ENCODE measurements around the gene ILKAP.
"Not testable (repeated sequence)": the region's sequence is repeated elsewhere in the genome, so short reads cannot be mapped to it uniquely, and the experiment has no call there.

ILKAP gene

DNA sequence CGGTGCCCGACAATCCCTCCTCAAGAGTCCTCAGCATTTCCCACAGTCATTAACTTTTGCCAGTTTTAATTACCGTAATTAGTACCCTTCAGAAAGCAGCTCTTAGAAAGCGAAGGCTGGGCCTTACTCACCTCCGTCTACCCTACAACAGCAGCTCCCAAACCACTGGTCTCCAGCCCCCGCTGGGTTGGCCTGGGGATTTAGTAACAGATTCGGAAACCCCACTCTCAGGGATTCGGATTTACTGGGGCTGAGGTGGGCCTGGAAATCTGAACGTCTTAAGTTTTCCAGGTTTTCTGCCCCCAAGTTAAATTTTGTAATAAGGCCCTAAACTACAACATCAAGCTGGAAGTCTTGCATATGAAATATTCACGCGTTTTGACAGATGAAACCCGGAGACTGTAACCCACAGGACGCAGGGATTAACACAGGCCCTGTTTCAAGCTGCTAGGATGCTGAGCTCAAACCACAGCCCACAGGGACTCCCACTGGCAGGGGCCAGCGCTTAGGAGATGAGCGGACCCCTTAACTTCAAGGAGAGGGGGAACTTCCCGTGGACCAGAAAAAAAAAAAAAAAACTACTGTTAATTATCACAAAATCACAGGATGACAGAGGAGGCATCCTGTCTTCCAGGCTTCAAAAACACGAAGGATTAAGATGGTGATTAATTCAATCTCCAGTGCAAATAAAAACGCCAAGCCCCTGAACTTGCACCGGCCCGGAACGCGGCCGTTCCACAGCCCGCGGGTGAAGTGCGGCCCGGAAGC, 985 bp downstream of the ILKAP start:
- DNase-seq (ENCODE audit: low read depth in 2 of 2), result no peak

DNA sequence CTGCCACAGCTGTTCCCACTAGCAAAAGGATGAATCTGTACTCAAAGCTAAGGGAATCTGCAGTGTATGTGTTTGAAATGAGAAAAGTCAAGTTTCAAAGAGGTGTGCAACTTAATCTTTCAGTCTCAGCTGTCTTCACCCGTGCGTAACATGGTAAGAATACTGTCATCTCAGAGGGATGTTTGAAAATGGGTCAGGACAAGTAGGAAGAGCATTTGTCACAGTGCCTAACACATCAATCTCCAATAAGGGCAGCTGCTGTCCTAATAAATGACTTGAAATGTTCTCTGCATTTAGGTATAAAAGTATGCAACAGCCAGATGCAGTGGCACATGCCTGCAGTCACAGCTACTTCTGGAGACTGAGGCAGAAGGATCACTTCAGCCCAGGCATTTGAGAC, 13.1 kb downstream of the ILKAP start:
- no peak for DNase-seq (ENCODE audit: low read depth in 2 of 2)

DNA sequence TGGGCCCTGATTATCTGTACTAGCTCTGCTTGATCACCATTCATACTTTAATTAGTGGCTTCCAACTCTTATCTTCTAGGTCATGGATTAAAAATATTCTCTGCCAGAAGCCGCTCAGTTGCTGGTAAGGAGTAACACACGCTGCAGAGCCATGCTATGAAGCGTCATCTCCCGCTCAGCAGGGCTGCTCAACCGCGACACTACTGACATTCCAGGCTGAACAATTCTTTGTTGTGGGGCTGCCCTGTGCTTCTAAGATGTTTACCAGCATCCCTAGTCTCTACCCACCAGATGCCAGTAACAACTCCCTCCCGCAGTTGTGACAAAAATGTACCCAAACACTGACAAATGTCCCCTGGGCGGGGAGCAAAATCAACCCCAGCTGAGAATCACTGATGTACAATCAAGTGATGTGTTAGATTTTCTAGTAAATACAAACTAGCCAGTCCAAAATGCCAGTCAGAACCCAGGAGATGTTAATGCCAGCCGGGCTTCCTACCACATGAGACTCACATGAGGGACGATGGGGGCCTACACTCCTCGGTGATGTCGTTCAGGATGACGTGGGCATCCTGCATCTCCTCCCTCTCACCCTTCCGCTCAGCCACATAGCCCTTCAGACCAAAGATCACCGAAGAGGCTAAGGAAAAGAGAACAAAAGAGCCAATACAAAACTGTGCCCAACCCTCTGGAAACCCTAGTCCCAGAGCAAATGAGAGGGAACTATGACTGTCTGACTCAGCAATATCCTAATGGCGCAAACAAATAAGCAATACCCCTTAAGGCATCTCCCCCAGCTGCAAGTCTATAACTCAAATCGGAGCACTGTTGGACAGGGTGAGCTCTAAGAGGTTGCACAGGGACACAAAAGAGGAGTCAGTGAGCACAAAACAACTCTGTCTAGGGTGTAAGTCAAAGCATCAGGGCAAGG, 15.6 kb downstream of the ILKAP start:
- no peak for DNase-seq (ENCODE audit: low read depth in 2 of 2)

DNA sequence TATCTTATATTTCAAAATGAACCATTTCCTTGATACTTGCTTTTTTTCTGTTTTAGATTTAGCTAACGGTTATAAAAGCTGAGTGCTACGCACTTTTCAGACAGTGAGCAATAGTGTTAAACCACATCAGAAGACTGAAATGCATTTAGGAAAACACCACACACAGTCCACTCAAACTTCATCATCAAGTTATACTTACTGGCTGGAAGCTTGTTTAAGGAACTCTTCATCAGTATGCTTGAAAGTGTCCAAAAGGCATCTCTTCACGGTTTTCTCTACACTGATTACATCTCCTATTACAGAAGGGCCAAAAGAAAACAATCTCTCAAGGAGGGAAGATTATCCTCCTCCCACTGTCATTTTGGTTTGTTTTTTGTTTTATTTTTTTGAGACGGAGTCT, 19.7 kb downstream of the ILKAP start:
- no peak for DNase-seq (ENCODE audit: low read depth in 2 of 2)

DNA sequence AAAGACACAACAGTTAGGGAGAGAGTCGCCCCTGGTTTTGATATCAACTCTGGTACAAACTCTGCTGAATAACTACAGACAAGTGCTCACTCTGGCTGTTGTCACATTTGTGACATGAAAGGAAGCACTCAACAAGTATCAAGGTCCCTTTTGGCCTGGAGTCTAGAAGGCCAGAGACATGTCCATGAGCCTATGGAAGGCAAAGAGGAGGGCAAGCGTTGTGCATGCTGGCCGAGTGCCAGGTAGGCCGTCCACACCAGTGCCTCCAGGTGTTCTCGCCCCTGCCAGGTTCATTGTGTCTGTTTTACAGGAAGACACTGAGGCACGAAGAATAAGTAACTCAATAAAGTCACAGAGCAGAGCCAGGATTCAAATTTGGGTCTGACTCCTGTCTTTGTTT, 21.1 kb downstream of the ILKAP start:
- no peak for DNase-seq (ENCODE audit: low read depth in 2 of 2)

DNA sequence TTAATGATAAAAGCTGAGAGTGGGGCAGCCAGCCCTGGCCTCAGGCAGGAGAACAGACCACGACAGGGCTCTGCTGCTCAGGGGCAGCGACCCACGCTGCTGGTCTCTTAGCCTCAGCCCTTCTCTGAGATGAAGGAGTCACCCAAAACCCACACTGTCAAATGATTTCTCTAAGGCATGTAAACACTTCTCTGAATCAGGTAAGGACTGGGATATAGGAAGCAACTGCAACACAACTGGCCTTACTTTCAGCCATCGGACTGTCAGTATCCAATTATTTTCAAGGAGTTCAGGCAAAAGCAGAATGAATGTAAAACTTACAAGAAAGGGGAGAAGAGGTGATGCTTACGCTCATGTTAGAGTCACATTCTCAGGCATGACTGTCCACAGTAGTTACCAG, 22.9 kb downstream of the ILKAP start:
- DNase-seq (ENCODE audit: low read depth in 2 of 2), result no peak

DNA sequence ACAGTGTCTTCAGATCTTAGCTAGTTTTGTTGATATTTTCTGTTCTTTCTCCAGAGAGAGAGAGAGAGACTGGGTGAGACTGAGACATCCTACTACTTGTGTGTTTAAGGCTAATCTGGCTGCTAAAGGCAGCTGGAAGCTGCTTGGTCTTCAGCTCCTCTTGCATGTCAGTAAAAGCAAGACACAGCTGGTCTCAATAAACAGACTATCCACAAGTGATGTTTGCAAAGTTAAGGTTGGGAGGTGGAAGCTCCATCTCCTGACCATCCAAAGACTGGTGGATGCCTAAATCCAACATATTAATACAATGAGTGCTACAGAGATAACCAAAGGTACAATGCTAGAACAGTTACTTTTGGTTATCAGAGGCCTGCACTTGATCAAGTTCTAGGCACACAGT, 26.9 kb downstream of the ILKAP start:
- DNase-seq (ENCODE audit: low read depth in 2 of 2), result no peak

DNA sequence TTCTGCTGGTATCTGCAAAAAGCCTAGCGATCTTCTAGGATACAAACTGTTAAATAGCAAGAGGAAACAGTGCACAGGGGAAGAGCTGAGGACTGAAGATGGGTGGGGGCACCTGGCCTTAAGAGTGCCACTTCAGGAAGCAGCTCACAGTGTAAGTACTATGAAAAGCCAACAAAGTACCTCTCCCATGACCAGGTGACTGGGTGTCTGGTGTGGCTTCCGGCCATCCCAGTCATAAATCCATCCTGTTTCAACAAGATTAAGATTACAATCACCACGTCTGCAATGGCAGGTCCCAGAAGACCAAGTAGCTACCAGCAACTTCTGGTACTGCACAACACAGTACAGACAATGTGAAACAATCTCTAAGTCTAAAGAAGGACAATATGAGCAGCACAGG, 28.8 kb downstream of the ILKAP start:
- DNase-seq (ENCODE audit: low read depth in 2 of 2), result no peak

DNA sequence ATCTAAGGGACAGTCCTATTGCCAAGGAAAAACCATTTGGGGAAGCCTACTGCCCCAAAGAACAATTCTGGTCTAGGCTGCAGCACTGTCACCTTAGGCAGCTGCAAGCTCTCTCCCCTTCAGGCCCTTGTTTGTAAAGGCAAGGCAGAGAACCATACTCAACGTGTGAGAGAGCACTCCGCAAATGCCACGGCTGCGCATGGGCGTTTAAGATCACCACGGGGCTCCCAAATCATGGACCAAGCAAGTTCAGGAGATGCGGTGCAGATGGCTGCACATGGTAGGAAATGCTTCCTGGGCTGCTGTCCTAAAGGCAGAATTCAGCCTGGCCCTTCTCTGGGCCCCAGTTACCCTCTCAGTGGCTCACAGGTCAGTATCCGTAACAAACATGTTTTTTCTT, 29.2 kb downstream of the ILKAP start:
- DNase-seq (ENCODE audit: low read depth in 2 of 2), result no peak

DNA sequence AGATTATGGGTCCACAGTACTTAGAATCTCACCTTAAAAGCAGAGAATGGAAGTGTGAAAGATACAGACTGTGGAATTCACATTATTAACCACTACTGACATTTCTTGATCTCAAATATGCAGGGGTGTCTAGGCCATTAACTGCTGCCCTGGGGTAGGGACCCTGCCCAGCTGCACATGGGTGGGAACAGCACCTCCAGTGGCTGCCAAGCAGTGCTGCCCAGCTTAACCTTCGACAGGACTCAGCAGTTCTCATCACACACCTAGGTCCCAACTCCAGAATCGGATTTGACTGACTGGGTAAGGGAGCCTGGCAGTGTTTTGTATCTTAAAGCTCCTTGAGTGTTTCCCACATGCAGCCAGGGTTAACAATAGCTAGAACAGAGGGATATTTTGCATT, 29.8 kb downstream of the ILKAP start:
- no peak for DNase-seq (ENCODE audit: low read depth in 2 of 2)

DNA sequence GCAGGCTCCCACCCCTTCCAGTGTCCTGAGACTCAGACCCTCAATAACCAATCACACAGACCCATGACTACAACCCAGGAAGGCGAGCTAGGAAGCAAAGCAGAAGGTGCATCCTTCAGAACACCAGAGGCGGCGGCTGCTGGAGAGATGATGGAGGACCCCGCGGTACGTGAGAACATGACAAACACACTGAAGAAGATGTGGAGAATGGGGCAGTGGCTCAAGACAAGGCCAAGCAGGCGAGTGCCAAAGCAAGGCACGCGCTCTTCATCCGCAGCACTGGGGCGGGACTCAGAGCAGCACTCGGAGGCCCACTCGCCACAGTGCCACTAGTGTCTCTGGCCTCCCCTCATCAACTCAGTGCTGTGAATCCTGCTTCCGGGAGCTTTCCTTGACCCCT, 31.1 kb downstream of the ILKAP start:
- DNase-seq (ENCODE audit: low read depth in 2 of 2), result no peak

DNA sequence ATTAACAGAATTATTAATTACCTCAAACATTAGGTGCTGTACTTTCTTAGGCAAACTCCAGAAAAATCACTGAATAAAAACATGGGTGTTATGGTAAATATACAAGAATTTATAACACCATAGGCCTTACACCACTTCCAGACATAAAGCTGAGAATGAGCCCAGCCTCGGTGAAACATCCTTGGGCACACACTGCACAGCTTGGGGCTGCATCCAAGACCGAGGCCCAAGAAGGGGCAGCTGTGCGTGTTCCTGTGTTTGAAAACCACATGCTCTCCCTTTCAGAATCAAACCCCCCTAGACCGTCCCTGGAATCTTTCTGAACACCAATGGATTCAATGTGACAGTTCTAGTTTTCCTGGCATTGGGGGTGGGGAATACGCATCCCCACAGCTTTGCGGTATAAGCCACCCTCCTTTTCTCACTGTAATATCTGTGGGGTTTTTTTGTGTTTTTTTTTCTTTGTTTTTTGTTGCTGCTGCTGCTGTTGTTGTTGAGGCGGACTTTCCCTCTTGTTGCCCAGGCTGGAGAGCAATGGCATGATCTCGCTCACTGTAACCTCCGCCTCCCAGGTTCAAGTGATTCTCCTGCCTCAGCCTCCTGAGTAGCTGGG, 31.8 kb downstream of the ILKAP start:
- no peak for DNase-seq (ENCODE audit: low read depth in 2 of 2)

DNA sequence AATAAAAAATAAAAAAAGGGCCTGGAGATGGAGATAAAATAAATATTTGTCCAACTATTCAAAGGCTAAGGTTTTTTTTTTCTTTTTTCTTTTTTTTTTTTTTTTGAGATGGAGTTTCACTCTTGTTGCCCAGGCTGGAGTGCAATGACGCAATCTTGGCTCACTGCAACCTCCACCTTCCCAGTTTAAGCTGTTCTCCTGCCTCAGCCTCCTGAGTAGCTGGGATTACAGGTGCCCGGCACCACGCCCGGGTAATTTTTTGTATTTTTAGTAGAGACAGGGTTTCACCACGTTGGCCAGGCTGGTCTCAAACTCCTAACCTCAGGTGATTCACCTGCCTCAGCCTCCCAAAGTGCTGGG, 32.4 kb downstream of the ILKAP start:
- DNase-seq (ENCODE audit: low read depth in 2 of 2), result not testable (repeated sequence)

DNA sequence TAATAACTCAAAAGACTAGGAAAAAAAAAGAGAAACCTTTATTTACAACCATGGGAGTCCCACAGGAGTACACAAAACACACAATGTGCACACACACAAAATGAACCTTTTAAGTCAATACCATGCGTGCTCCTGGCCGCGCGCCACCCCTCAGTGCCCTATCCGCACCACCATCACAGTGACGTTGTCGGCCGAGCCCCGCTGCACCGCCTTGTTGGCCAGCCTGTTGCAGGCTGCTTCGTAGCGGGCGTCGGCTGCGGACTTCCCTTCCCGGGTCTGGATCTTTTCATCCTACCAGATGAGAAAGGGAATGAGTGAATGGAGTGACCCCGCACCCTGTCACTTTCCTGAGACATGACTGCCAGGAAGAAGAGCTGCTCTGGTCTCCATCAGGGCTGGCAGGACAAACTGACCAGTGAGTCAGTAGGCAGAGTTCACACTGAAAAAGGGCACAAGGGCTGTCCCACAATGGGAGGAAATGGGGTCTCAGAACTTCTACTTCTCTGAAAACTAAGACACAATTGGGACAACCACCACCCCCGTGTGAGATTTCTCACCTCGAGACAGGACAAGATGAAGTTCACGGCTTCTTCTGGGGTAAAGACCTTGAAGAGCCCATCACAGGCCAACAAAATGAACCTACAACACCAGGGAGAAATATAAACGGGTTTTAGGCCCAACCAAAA, 33.0 kb downstream of the ILKAP start:
- no peak for DNase-seq (ENCODE audit: low read depth in 2 of 2)

DNA sequence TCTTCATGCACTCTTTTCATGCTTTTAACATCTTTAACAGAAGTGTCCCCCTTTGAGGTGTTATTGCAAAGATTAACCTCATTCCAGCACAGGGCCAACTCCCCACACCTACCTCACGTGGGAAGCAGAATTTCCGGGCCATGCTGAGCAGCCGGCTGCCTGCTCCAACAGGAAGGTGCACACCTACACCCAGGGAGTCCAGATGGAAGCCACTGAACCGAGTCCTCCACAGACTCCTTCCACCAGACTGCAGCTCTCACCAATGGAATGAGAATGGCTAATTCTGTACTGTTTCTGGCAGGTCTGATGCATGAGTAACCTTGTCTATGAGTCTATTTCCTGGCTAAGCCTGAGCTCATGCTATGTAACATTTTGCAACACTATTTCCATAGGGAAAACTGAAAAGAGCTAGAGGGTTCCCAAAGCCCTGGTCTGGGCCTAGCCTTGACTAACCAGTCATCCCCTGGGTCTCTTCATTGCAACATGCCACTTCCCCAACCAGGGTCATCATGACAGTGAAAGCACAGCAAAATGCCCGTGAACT, 33.7 kb downstream of the ILKAP start:
- DNase-seq (ENCODE audit: low read depth in 2 of 2), result no peak

DNA sequence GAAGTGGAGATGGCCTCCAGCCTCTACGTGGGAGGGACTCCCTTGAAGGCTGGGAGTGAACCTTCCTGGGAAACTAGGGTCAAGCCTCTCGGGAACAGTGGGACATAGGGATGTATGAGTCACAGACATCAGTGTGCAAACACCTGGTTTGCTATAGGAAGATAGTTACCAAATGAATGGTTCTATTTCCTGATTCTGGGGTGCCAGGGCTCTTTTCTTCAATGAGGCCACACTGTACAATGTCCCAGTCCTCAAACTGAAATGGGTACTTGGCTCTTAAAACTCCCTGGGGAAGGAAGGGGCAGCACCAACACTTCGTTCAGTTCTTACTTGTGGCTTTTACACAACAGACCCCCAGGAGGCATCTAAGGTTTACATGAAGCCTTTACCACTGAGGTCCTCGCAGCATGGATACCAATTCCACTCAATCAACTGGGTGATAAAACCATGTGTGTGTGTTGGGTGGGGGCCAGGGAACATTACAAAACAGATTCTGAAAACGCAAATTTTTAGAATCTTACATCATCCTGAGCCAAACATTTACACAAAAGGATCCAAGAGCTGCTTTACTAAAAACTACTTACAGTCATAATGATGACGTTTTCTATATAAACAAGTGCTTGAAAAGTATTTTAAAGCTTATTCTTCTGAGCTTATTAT, 34.3 kb downstream of the ILKAP start:
- no peak for DNase-seq (ENCODE audit: low read depth in 2 of 2)

DNA sequence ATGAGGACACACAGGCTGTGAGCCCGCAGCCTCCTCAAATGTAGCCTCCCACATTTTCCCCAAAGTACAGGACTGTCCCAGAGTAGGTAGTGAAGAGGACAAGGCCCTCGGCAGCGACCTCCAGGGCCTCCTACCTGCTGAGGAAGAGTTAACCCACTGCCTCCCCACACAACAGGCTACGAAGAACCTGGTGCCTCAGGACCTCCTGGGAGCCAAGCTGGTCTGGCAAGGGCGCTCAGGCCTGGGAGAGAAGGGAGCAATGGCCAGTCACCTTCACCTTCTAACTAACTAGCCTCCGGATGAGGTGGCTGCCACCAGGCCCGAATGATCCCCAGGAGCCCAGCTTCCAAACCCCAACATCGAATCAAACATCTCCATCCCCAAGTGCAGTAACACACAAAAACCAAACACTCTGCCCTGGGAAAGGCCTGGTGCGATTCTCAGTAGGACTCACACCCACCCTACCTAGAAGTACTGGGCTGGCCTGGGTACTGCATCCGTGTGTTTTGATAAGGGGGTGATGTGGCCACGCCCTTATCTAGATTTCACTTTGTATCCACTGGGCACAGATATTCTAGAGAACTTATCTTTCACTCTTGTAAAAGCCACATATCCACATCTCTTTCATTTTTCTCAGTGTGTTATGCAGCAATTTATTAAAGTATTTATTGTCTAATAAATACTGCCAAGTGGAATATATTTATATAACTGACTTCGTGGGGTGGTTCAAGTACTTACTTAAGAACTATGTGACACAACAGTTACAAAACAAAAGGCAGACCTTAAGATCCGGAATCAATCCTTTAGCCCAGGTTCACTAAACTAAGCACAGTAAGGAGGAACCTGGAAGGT, 35.1 kb downstream of the ILKAP start:
- no peak for DNase-seq (ENCODE audit: low read depth in 2 of 2)

DNA sequence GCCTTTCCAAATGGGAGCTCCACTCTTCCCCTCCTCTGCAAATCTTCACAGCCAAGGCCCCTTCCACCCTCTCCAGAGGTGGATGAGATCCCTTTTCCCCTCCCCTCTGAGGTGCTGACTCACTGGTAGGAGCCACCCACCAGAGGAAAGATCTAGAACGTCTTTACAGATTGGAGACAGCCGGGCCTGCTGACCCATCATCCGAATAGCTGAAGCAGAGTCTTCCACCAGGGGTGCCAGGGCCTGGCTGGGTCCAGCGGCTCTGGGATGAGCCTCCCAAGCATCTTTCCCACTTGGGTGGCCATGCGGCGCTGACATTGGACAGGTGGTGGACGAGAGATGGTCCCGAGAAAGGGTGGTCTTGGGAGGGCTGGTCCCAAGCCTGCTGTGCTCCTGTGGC, 35.7 kb downstream of the ILKAP start:
- DNase-seq (ENCODE audit: low read depth in 2 of 2), result no peak

DNA sequence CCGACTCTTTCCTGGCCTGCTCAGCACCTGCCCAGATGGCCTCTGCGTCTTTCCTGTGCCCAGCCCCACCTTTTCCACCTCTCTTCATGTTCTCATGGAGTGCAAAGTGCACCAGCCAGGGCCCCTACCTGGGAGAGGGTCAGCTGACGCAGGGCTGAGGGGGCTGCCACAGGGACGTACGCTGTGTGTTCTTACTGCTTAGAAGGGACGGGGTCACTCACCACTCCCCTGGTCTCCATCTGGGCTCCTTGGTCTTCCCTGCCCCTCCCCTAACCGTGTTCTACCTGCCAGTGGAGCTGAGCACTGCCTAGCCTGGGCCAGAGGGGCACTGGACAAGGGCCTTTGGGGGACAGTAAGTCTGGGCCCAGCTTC, 36.2 kb downstream of the ILKAP start:
- no peak for DNase-seq (ENCODE audit: low read depth in 2 of 2)

Data from stimulated activated CD4-positive, alpha-beta T cell treated with anti-CD3 and anti-CD28 coated beads, Interleukin-1b, Interleukin-23, amount 100 ng/mL, for 4 hours (primary cell).